ENCODE measurements around the gene CDH8. TPM values are rescaled to one million over a fixed set of nuclear protein-coding genes. Genes with fewer than 3 reads are reported as not detected.

Gene CDH8
- total and polyA plus RNA-seq, 4 donors, result 0.09 TPM; not detected in 3

GRCh38 chr16:61671161-61671560 is 365.1 kb downstream of the CDH8 start:
- 54% methylated on average over 3 of the region's 3 CpGs for WGBS

More at GRCh38 chr16:61671161-61671560, 365.1 kb downstream of the CDH8 start:
- H3K9ac ChIP-seq (ENCODE audit: low read depth in 1 of 2, low read length in 2 of 2), result no peak overlapping the region
- no peaks in the 10 kb centered on the region for H3K4me1 ChIP-seq (ENCODE audit: control insufficient read depth in 4 of 4, insufficient read depth in 4 of 4, low read length in 3 of 4)
- TF ChIP-seq FOXA2 (IDR thresholded peaks at IDR 0.05) (no peak), MAX (IDR thresholded peaks at IDR 0.05) (no peak), TAF1 (conservative IDR thresholded peaks at IDR 0.05) (no peak), HNF4A (conservative IDR thresholded peaks at IDR 0.05) (no peak), REST (IDR thresholded peaks at IDR 0.05) (no peak), NR2F2 (IDR thresholded peaks at IDR 0.05) (no peak), ZBTB33 (IDR thresholded peaks at IDR 0.05) (no peak), EGR1 (IDR thresholded peaks at IDR 0.05; ENCODE audit: low read depth in 2 of 2) (no peak), FOXA1 (IDR thresholded peaks at IDR 0.05) (no peak), RXRA (IDR thresholded peaks at IDR 0.05) (no peak), YY1 (IDR thresholded peaks at IDR 0.05) (no peak), JUND (IDR thresholded peaks at IDR 0.05) (no peak), RAD21 (IDR thresholded peaks at IDR 0.05) (no peak), SP1 (IDR thresholded peaks at IDR 0.05) (no peak), GABPA (IDR thresholded peaks at IDR 0.05 in 1 of 2, conservative IDR thresholded peaks at IDR 0.05 in 1 of 2) (no peak), HNF4G (IDR thresholded peaks at IDR 0.05) (no peak)
- TF ChIP-seq, protein P1, sequence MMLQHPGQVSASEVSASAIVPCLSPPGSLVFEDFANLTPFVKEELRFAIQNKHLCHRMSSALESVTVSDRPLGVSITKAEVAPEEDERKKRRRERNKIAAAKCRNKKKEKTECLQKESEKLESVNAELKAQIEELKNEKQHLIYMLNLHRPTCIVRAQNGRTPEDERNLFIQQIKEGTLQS (IDR thresholded peaks at IDR 0.05), result no peak
- TF ChIP-seq, protein P2, sequence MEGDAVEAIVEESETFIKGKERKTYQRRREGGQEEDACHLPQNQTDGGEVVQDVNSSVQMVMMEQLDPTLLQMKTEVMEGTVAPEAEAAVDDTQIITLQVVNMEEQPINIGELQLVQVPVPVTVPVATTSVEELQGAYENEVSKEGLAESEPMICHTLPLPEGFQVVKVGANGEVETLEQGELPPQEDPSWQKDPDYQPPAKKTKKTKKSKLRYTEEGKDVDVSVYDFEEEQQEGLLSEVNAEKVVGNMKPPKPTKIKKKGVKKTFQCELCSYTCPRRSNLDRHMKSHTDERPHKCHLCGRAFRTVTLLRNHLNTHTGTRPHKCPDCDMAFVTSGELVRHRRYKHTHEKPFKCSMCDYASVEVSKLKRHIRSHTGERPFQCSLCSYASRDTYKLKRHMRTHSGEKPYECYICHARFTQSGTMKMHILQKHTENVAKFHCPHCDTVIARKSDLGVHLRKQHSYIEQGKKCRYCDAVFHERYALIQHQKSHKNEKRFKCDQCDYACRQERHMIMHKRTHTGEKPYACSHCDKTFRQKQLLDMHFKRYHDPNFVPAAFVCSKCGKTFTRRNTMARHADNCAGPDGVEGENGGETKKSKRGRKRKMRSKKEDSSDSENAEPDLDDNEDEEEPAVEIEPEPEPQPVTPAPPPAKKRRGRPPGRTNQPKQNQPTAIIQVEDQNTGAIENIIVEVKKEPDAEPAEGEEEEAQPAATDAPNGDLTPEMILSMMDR (IDR thresholded peaks at IDR 0.05; ENCODE audit: low read depth, low read length, missing input control), result no peak
- H3K27me3 ChIP-seq (ENCODE audit: control insufficient read depth in 4 of 4, insufficient read depth in 4 of 4, low read length in 3 of 4), result no peaks in the 10 kb centered on the region
- no peak overlapping the region for H3K27ac ChIP-seq (ENCODE audit: low read depth in 1 of 2, low read length in 2 of 2)
- DNase-seq (ENCODE audit: low spot score), result no peak
- no peaks in the 10 kb centered on the region for H3K9me3 ChIP-seq (ENCODE audit: control insufficient read depth in 4 of 4, low read length in 3 of 4)
- H3K4me3 ChIP-seq (ENCODE audit: low read depth in 1 of 3, low read length in 3 of 3), result no peak overlapping the region
- H3K36me3 ChIP-seq (ENCODE audit: control insufficient read depth in 4 of 4, insufficient read depth in 3 of 4, low read depth in 1 of 4, low read length in 3 of 4), result no peaks in the 10 kb centered on the region
